NB4 (cell line): ENCODE data around the gene MTX3.

Source experiments
- DNase-seq: peaks from one replicate; pipeline ENCODE4 v3.0.0; 2010; ENCODE audit warnings: low read depth
- H3K4me3 ChIP-seq: one replicate; pipeline ENCODE4 v1.5.1; 2011; ENCODE audit warnings: mild to moderate bottlenecking, low read depth, low read length, moderate library complexity
- MYC ChIP-seq: IDR thresholded peaks from 2 replicates; pipeline ENCODE4 v1.6.1; 2011; ENCODE audit warnings: low read depth, low read length
- POLR2A ChIP-seq: IDR thresholded peaks from 2 replicates; pipeline ENCODE4 v1.6.1; 2011; ENCODE audit warnings: mild to moderate bottlenecking; ENCODE audit not compliant: insufficient read length; ENCODE audit errors: extremely low read depth
- TF ChIP-seq, protein P1 (sequence below): IDR thresholded peaks from one replicate; pipeline ENCODE4 v1.5.1; 2012; ENCODE audit warnings: low read depth, low read length
- TF ChIP-seq, protein P2 (sequence below): IDR thresholded peaks from 2 replicates; pipeline ENCODE4 v1.6.1; 2011; ENCODE audit warnings: low read depth, low read length

The MTX3 gene

DNA sequence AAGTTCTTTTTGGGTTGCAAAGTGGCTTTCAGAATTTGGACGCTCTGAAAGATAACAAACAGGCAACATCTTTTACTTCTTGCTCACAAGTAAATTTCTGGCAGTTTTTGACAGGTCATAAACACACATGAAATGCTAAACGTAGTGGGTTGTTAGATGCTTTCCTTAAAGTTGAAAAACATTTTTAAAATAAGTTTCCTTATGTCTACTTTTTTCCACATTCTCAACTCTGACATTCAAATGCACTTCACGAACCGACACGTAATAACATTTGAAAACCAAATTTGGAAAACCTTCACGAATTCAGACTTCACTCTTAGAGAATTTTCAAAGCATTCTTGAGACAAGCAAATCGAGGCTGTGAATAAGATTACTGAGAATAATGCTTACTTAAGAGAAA is 26.9 kb downstream of the MTX3 start:
- H3K4me3 ChIP-seq, result no peak overlapping the region
- no peak for DNase-seq
- TF ChIP-seq, protein P1, sequence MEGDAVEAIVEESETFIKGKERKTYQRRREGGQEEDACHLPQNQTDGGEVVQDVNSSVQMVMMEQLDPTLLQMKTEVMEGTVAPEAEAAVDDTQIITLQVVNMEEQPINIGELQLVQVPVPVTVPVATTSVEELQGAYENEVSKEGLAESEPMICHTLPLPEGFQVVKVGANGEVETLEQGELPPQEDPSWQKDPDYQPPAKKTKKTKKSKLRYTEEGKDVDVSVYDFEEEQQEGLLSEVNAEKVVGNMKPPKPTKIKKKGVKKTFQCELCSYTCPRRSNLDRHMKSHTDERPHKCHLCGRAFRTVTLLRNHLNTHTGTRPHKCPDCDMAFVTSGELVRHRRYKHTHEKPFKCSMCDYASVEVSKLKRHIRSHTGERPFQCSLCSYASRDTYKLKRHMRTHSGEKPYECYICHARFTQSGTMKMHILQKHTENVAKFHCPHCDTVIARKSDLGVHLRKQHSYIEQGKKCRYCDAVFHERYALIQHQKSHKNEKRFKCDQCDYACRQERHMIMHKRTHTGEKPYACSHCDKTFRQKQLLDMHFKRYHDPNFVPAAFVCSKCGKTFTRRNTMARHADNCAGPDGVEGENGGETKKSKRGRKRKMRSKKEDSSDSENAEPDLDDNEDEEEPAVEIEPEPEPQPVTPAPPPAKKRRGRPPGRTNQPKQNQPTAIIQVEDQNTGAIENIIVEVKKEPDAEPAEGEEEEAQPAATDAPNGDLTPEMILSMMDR, result no peak

DNA sequence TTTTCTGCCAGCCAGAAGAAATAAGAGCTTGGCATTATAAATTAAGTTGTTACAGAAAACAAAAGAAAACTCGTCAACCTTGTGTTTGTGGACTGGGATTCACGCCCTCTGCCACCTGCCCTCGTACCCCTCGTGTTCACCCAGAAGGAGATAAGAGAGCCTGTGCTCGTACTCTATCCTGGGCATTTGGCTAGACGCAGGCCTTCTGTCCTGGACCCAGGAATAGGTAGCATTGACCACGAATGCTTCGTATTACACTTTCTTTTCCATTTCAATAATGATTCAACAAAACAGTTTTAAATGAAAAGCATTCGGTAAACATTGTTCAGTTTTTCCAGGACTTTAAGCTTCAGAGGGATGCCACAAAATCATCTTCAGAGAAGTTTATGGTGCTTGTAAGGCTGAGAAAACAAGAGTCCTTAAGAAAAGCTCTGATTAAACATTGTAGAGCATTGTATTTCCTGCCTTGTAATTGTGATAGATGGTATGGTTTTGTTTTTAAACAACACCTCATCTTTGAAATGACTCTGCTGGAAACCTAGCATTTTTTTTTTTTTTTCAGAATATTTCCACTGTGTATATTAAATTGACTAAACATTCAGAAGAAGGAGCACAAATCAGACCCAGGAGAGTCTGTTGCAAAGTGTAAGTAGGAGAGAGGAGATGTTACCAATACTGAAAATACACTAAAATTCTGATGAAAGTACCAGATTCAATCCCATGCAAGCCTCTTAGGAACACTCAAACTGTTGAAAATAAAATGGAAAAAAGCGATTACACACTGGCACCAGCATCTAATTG is 27.6 kb downstream of the MTX3 start:
- DNase-seq, result no peak
- TF ChIP-seq POLR2A, result no peak
- H3K4me3 ChIP-seq, result no peak overlapping the region

DNA sequence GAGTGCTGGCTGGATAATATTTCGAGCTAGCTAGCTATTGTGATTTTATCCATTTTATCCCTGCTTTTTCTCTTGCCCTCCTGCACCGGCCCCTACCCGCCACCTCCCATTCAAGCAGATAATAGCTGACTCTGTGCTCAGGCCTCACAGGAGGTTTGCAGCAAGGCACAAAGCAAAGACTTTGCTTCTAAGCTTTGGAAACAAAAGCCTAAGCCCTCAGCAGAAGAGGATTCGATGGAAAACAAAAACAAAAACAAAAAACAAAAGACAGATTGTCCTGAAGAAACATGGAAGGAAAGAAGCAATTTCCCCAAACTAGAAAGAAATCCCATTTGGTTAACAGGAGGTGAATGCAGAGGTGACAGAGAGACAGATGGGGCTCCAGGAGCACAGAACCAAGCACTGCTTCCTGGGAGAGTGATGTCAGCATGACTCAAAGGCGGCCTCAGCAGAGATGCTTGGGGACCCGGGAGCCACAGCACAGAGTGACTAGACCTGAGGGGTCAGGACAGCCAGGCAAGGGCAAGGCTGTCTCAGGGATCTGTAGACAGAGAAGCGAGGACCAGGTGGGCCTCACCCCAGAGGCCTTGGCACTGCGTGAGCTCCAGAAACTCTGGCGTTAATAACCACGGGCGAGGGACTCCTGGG is 28.4 kb downstream of the MTX3 start:
- no peak for DNase-seq
- no peak overlapping the region for H3K4me3 ChIP-seq
- no peak for TF ChIP-seq MYC
- TF ChIP-seq, protein P2, sequence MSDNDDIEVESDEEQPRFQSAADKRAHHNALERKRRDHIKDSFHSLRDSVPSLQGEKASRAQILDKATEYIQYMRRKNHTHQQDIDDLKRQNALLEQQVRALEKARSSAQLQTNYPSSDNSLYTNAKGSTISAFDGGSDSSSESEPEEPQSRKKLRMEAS, result no peak
- TF ChIP-seq, protein P1, result no peak
- TF ChIP-seq POLR2A, result no peak

DNA sequence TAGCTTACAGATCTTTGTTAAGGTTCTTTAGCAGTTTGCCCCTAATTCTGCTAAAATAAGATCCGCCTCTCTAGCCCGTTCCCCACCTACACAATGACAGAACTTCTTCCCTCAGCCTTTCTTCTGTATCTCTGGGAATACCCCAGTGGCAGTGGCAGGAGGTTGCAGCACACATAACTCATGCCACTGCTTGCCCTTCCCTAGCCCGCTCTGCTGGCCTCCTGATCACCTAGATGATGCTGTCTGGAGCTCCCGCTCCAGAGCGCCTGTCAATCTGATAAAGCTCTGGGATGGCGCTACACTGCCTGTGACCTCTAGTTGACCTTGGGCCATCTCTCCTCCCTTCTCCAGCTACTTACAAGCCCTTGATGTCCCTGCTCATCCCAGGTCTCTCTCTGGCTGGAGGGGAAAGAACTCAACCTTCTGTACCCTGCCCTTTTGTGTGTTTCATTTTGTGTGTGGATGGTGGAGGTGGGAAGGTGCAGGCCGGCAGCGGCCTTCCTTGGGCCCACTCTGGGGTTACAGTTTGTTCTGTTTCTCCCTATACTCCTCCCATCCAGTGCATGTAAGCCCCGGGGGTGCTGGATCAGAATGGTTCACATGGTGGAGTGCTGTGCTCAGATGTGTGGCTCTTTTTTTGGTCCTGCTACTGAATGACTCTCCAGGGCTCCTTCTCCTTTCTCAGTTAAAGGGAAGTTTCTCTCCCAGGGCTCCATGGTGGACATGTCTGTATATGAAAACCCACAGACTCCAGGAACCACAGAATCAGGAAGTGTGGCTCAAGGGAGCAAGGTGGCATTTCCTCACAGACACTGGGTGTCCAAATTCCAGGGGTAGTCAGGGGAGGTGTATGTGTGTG is 29.1 kb downstream of the MTX3 start:
- TF ChIP-seq, protein P2, result no peak
- no peak for TF ChIP-seq POLR2A
- TF ChIP-seq, protein P1, result no peak
- no peak for TF ChIP-seq MYC
- DNase-seq, result peak; percentile 10
- H3K4me3 ChIP-seq, result no peak overlapping the region

DNA sequence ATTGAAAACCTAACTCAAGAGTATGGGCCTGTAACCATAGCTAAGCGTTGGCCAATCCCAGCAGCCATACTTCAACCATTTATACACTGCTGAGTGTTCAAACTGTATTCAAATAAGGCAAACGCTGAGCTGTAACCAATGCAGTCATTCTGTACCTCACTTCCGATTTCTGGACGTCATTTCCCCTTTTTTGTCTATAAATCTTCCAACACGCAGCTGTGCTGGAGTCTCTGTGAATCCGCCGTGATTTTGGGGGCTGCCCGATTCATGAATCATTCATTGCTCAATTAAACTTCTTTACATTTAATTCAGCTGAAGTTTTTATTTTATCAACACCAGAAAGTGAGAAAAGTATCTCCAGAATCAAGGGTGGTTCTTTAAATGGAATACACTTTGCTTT is 31.7 kb downstream of the MTX3 start:
- DNase-seq, result peak; percentile 8
- TF ChIP-seq, protein P2, result no peak
- TF ChIP-seq MYC (no peak), POLR2A (no peak)
- TF ChIP-seq, protein P1, result no peak
- H3K4me3 ChIP-seq, result no peak overlapping the region
